ENCODE data around the gene FAM174C. TPM values are rescaled to one million over a fixed set of nuclear protein-coding genes. Genes with fewer than 3 reads are reported as not detected.

The FAM174C gene
- total RNA-seq, 4 donors from 2014 or later, result 47.2 to 69.1 (median 59.3) TPM

GRCh38 chr19:1234051-1234954 is 41.0 kb upstream of the FAM174C start:
- no peak for TF ChIP-seq CTCF (IDR thresholded peaks at IDR 0.05)
- no peak for DNase-seq (ENCODE audit: low spot score)
- ATAC-seq (ENCODE audit: low FRiP score), result no peak

GRCh38 chr19:1234955-1235380 is 40.4 kb upstream of the FAM174C start:
- ATAC-seq (ENCODE audit: low FRiP score), result no peak
- no peak for TF ChIP-seq CTCF (IDR thresholded peaks at IDR 0.05)
- DNase-seq (ENCODE audit: low spot score), result no peak

- ATAC-seq (ENCODE audit: low FRiP score) (no peak), DNase-seq (ENCODE audit: low spot score) (no peak)
- no peak for TF ChIP-seq CTCF (IDR thresholded peaks at IDR 0.05)
Observed at GRCh38 chr19:1235625-1236538, 39.4 kb upstream of the FAM174C start.

GRCh38 chr19:1236576-1236975 is 38.8 kb upstream of the FAM174C start:
- no peak for TF ChIP-seq CTCF (IDR thresholded peaks at IDR 0.05)
- no peak for ATAC-seq (ENCODE audit: low FRiP score)
- no peak for DNase-seq (ENCODE audit: low spot score)

- TF ChIP-seq CTCF (IDR thresholded peaks at IDR 0.05), result no peak
- no peak for DNase-seq (ENCODE audit: low spot score)
- ATAC-seq (ENCODE audit: low FRiP score), result no peak
Observed at GRCh38 chr19:1237027-1237659, 38.2 kb upstream of the FAM174C start.

GRCh38 chr19:1237754-1238368 is 37.5 kb upstream of the FAM174C start, which contains the start of gene CBARP:
TSS of gene CBARP (minus strand) at chr19:1238005. CDS start at chr19:1236100, 1,905 bp downstream.
- ATAC-seq (ENCODE audit: low FRiP score) (peak; percentile 25), DNase-seq (ENCODE audit: low spot score) (no peak)
- TF ChIP-seq CTCF (IDR thresholded peaks at IDR 0.05), result no peak

Data from omental fat pad (tissue), 4 donors.